Memory B cell (primary cell): ENCODE data around the gene IL21R.

Source experiments
- ATAC-seq: fragments of 150-1000 bp; cut with Tn5 transposase; 2 replicates; pipeline ENCODE4 v1.10.0; 2021; ENCODE audit warnings: low read depth, mild to moderate bottlenecking, moderate library complexity
- DNase-seq, 2 donors: peaks; one replicate each; pipeline ENCODE4 v3.0.0; 2022; ENCODE audit warnings: low spot score in 2 of 2
- H3K27ac Mint-ChIP-seq: one replicate; pipeline ENCODE4 v1.8.0; 2022; ENCODE audit warnings: mild to moderate bottlenecking, moderate library complexity, mixed read lengths
- H3K27me3 Mint-ChIP-seq: one replicate; pipeline ENCODE4 v1.8.0; 2022; ENCODE audit warnings: mixed read lengths
- H3K36me3 Mint-ChIP-seq: one replicate; pipeline ENCODE4 v1.8.0; 2022; ENCODE audit warnings: mild to moderate bottlenecking, mixed read lengths
- H3K4me1 Mint-ChIP-seq: one replicate; pipeline ENCODE4 v1.8.0; 2022; ENCODE audit warnings: mixed read lengths
- H3K4me3 Mint-ChIP-seq: one replicate; pipeline ENCODE4 v1.8.0; 2022; ENCODE audit warnings: mild to moderate bottlenecking, moderate library complexity, mixed read lengths
- H3K9me3 Mint-ChIP-seq: one replicate; pipeline ENCODE4 v1.8.0; 2022; ENCODE audit warnings: mixed read lengths

IL21R gene

GRCh38 chr16:27367461-27368357 is 34.3 kb upstream of the IL21R start:
- H3K4me3 Mint-ChIP-seq: peak overlapping the region; percentile 32

GRCh38 chr16:27368358-27368722 is 33.6 kb upstream of the IL21R start:
- peaks cover 9% of the 10 kb centered on the region for H3K4me1 Mint-ChIP-seq
- ATAC-seq (no peak), DNase-seq (no peak)
- peak overlapping the region; percentile 21 for H3K4me3 Mint-ChIP-seq
- no peaks in the 10 kb centered on the region for H3K27me3 Mint-ChIP-seq
- peaks cover 2% of the 10 kb centered on the region for H3K36me3 Mint-ChIP-seq
- H3K9me3 Mint-ChIP-seq: peaks cover 2% of the 10 kb centered on the region
- peak overlapping the region; percentile 97 for H3K27ac Mint-ChIP-seq

More at GRCh38 chr16:27367461-27368357, 34.3 kb upstream of the IL21R start:
- peak; percentile 69 to 77 for DNase-seq
- peaks cover 2% of the 10 kb centered on the region for H3K9me3 Mint-ChIP-seq
- H3K36me3 Mint-ChIP-seq: peaks cover 2% of the 10 kb centered on the region
- ATAC-seq: peak; percentile 81
- H3K27me3 Mint-ChIP-seq: no peaks in the 10 kb centered on the region
- H3K27ac Mint-ChIP-seq: peak overlapping the region; percentile 97
- H3K4me1 Mint-ChIP-seq: peaks cover 9% of the 10 kb centered on the region

- ATAC-seq: no peak
- peaks cover 9% of the 10 kb centered on the region for H3K4me1 Mint-ChIP-seq
- no peaks in the 10 kb centered on the region for H3K27me3 Mint-ChIP-seq
- no peaks in the 10 kb centered on the region for H3K36me3 Mint-ChIP-seq
- peaks cover 2% of the 10 kb centered on the region for H3K9me3 Mint-ChIP-seq
- DNase-seq: no peak
- no peak overlapping the region for H3K4me3 Mint-ChIP-seq
- peak overlapping the region; percentile 39 for H3K27ac Mint-ChIP-seq
These were observed 32.2 kb upstream of the IL21R start for GRCh38 chr16:27369806-27370205.

- Mint-ChIP-seq H3K36me3 (no peaks in the 10 kb centered on the region), H3K9me3 (peaks cover 2% of the 10 kb centered on the region), H3K27ac (peak overlapping the region; percentile 39), H3K4me3 (no peak overlapping the region), H3K4me1 (peaks cover 9% of the 10 kb centered on the region), H3K27me3 (no peaks in the 10 kb centered on the region)
- ATAC-seq (no peak), DNase-seq (no peak)
These were observed 31.7 kb upstream of the IL21R start for GRCh38 chr16:27370318-27370717.

GRCh38 chr16:27373312-27373711 is 28.7 kb upstream of the IL21R start:
- Mint-ChIP-seq H3K27me3 (peaks cover 3% of the 10 kb centered on the region), H3K4me3 (no peak overlapping the region), H3K36me3 (no peaks in the 10 kb centered on the region), H3K4me1 (peaks cover 15% of the 10 kb centered on the region), H3K9me3 (peaks cover 2% of the 10 kb centered on the region), H3K27ac (no peak overlapping the region)
- ATAC-seq (no peak), DNase-seq (no peak)

- Mint-ChIP-seq H3K4me1 (peaks cover 14% of the 10 kb centered on the region), H3K9me3 (peaks cover 2% of the 10 kb centered on the region), H3K4me3 (no peak overlapping the region), H3K36me3 (no peaks in the 10 kb centered on the region), H3K27me3 (peaks cover 3% of the 10 kb centered on the region), H3K27ac (no peak overlapping the region)
- DNase-seq: no peak
- peak; percentile 48 for ATAC-seq
These were observed 27.7 kb upstream of the IL21R start for GRCh38 chr16:27374221-27374803.

- H3K27ac Mint-ChIP-seq: no peak overlapping the region
- no peaks in the 10 kb centered on the region for H3K36me3 Mint-ChIP-seq
- no peak overlapping the region for H3K4me3 Mint-ChIP-seq
- H3K4me1 Mint-ChIP-seq: peaks cover 14% of the 10 kb centered on the region
- ATAC-seq: peak; percentile 54
- no peak for DNase-seq
- peaks cover 3% of the 10 kb centered on the region for H3K27me3 Mint-ChIP-seq
- H3K9me3 Mint-ChIP-seq: peaks cover 2% of the 10 kb centered on the region
These were observed 27.1 kb upstream of the IL21R start for GRCh38 chr16:27374804-27375425.

- DNase-seq (no peak), ATAC-seq (peak; percentile 72)
- H3K4me3 Mint-ChIP-seq: peak overlapping the region; percentile 6
- no peaks in the 10 kb centered on the region for H3K36me3 Mint-ChIP-seq
- peaks cover 6% of the 10 kb centered on the region for H3K27me3 Mint-ChIP-seq
- H3K9me3 Mint-ChIP-seq: no peaks in the 10 kb centered on the region
- H3K4me1 Mint-ChIP-seq: peaks cover 16% of the 10 kb centered on the region
- H3K27ac Mint-ChIP-seq: no peak overlapping the region
These were observed 24.1 kb upstream of the IL21R start for GRCh38 chr16:27377666-27378485.

- DNase-seq (no peak), ATAC-seq (no peak)
- H3K36me3 Mint-ChIP-seq: no peaks in the 10 kb centered on the region
- no peak overlapping the region for H3K4me3 Mint-ChIP-seq
- H3K27ac Mint-ChIP-seq: no peak overlapping the region
- H3K27me3 Mint-ChIP-seq: peaks cover 6% of the 10 kb centered on the region
- H3K9me3 Mint-ChIP-seq: no peaks in the 10 kb centered on the region
- H3K4me1 Mint-ChIP-seq: peaks cover 16% of the 10 kb centered on the region
These were observed 23.0 kb upstream of the IL21R start for GRCh38 chr16:27378871-27379481.

GRCh38 chr16:27379919-27380318 is 22.1 kb upstream of the IL21R start:
- Mint-ChIP-seq H3K27ac (no peak overlapping the region), H3K4me3 (no peak overlapping the region), H3K27me3 (peaks cover 6% of the 10 kb centered on the region), H3K4me1 (peaks cover 18% of the 10 kb centered on the region), H3K36me3 (peaks cover 2% of the 10 kb centered on the region), H3K9me3 (peaks cover 3% of the 10 kb centered on the region)
- no peak for DNase-seq
- ATAC-seq: no peak

- Mint-ChIP-seq H3K36me3 (peaks cover 2% of the 10 kb centered on the region), H3K27ac (no peak overlapping the region), H3K27me3 (peaks cover 6% of the 10 kb centered on the region), H3K4me1 (peaks cover 18% of the 10 kb centered on the region), H3K4me3 (no peak overlapping the region), H3K9me3 (peaks cover 3% of the 10 kb centered on the region)
- no peak for ATAC-seq
- no peak for DNase-seq
These were observed 20.7 kb upstream of the IL21R start for GRCh38 chr16:27381236-27381635.

GRCh38 chr16:27381974-27382855 is 19.8 kb upstream of the IL21R start:
- no peak for DNase-seq
- Mint-ChIP-seq H3K4me3 (no peak overlapping the region), H3K4me1 (peaks cover 15% of the 10 kb centered on the region), H3K27me3 (peaks cover 10% of the 10 kb centered on the region), H3K27ac (no peak overlapping the region), H3K36me3 (peaks cover 2% of the 10 kb centered on the region), H3K9me3 (peaks cover 3% of the 10 kb centered on the region)
- ATAC-seq: peak; percentile 37
